Fibroblast of lung (primary cell): ENCODE measurements around the gene PDXDC1.
"Not testable (repeated sequence)": the region's sequence is repeated elsewhere in the genome, so short reads cannot be mapped to it uniquely, and the experiment has no call there.

Source experiments
- EZH2 ChIP-seq: IDR thresholded peaks from 2 replicates; pipeline ENCODE4 v1.5.1; 2012; ENCODE audit warnings: low read length, control low read depth, mild to moderate bottlenecking; ENCODE audit errors: missing control alignments
- TF ChIP-seq, protein P1 (sequence below), 2 donors: IDR thresholded peaks in 1 of 2; conservative IDR thresholded peaks in 1 of 2; 1 replicate in 1 of 2; 2 replicates in 1 of 2; pipeline ENCODE4 v1.5.1; 2011 to 2012; ENCODE audit warnings: low read length in 2 of 2, control low read depth in 1 of 2, inconsistent platforms in 1 of 2, low read depth in 1 of 2, mild to moderate bottlenecking in 1 of 2

DNA sequence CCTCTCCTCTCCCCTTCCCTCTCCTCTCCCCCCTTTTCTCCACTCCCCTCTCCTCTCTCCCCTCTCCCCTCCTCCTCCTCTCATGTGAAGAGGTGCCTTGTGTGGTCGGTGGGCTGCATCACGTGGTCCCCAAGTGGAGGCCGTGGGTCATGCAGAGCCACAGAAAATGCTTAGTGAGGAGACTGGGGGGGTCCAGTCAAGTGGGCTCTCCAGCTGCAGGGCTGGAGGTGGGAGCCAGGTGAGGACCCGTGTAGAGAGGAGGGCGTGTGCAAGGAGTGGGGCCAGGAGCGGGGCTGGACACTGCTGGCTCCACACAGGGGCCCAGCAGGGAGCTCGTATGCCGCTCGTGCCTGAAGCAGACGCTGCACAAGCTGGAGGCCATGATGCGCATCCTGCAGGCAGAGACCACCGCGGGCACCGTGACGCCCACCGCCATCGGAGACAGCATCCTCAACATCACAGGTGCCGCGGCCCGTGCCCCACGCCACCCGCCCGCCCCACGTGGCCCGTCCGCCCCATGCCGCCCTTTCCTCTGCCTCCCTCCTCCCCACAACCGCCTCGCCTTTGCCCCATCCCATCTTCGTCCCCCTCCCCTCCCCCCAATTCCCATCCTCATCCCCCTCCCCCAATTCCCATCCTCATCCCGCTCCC is 46.6 kb upstream of the PDXDC1 start:
- TF ChIP-seq, protein P1, sequence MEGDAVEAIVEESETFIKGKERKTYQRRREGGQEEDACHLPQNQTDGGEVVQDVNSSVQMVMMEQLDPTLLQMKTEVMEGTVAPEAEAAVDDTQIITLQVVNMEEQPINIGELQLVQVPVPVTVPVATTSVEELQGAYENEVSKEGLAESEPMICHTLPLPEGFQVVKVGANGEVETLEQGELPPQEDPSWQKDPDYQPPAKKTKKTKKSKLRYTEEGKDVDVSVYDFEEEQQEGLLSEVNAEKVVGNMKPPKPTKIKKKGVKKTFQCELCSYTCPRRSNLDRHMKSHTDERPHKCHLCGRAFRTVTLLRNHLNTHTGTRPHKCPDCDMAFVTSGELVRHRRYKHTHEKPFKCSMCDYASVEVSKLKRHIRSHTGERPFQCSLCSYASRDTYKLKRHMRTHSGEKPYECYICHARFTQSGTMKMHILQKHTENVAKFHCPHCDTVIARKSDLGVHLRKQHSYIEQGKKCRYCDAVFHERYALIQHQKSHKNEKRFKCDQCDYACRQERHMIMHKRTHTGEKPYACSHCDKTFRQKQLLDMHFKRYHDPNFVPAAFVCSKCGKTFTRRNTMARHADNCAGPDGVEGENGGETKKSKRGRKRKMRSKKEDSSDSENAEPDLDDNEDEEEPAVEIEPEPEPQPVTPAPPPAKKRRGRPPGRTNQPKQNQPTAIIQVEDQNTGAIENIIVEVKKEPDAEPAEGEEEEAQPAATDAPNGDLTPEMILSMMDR (conservative IDR thresholded peaks at IDR 0.05 in 1 of 2, IDR thresholded peaks at IDR 0.05 in 1 of 2; ENCODE audit: low read depth in 1 of 2, low read length in 2 of 2) = not testable (repeated sequence)
- not testable (repeated sequence) for TF ChIP-seq EZH2
